Keratinocyte (primary cell): ENCODE measurements around the gene OGFOD3. TPM values are rescaled to one million over a fixed set of nuclear protein-coding genes. Genes with fewer than 3 reads are reported as not detected.

Experiments used
- DNase-seq: peaks from one replicate; pipeline ENCODE4 v3.0.0-alpha.2; 2011; ENCODE audit warnings: low read depth, missing footprints, low spot score
- FAIRE-seq: peaks from 2 replicates; lab custom pipeline; 2011; peaks lifted over from hg19 to GRCh38; lab: Jason Lieb, UNC
- H2AFZ ChIP-seq: 2 replicates; pipeline ENCODE4 v1.6.0; 2012; ENCODE audit warnings: low read length, control low read depth, inconsistent platforms; ENCODE audit not compliant: control insufficient read depth
- H3K27ac ChIP-seq: 2 replicates; pipeline ENCODE4 v1.5.1; 2011; ENCODE audit warnings: low read length; ENCODE audit not compliant: control insufficient read depth, insufficient read depth
- H3K27me3 ChIP-seq: 3 replicates; pipeline ENCODE4 v1.6.0; 2011; ENCODE audit warnings: low read length; ENCODE audit not compliant: control insufficient read depth, insufficient read depth; ENCODE audit errors: extremely low read depth
- H3K36me3 ChIP-seq, 2 experiments: 2 replicates in 1 of 2; 3 replicates in 1 of 2; pipeline ENCODE4 v1.5.1; 2011; ENCODE audit warnings: low read length in 2 of 2, mild to moderate bottlenecking in 1 of 2; ENCODE audit not compliant: control insufficient read depth in 2 of 2, insufficient read depth in 2 of 2; ENCODE audit errors: extremely low read depth in 1 of 2
- H3K4me1 ChIP-seq: 3 replicates; pipeline ENCODE4 v1.5.1; 2011; ENCODE audit warnings: low read length; ENCODE audit not compliant: control insufficient read depth, insufficient read depth; ENCODE audit errors: extremely low read depth
- H3K4me2 ChIP-seq: 3 replicates; pipeline ENCODE4 v1.6.0; 2011; ENCODE audit warnings: low read depth, low read length; ENCODE audit not compliant: control insufficient read depth, insufficient read depth; ENCODE audit errors: extremely low read depth
- H3K4me3 ChIP-seq, 3 experiments: fragments of 200-600 bp in 1 of 3; sonication (generic) in 1 of 3; 2 replicates in 2 of 3; 3 replicates in 1 of 3; pipeline ENCODE4 v1.5.1; 2011 to 2016; ENCODE audit warnings: low read length in 3 of 3, mild to moderate bottlenecking in 3 of 3, control low read depth in 2 of 3, inconsistent platforms in 1 of 3, low read depth in 1 of 3, mixed read lengths in 1 of 3, mixed run types in 1 of 3, moderate library complexity in 1 of 3; ENCODE audit not compliant: control insufficient read depth in 2 of 3, insufficient read depth in 2 of 3; ENCODE audit errors: extremely low read depth in 1 of 3
- H3K79me2 ChIP-seq: 2 replicates; pipeline ENCODE4 v1.6.0; 2012; ENCODE audit warnings: low read length; ENCODE audit not compliant: control insufficient read depth, insufficient read depth
- H3K9ac ChIP-seq: 3 replicates; pipeline ENCODE4 v1.6.0; 2011; ENCODE audit warnings: low read length; ENCODE audit not compliant: control insufficient read depth, insufficient read depth; ENCODE audit errors: extremely low read depth
- H3K9me1 ChIP-seq: 3 replicates; pipeline ENCODE4 v1.6.0; 2011; ENCODE audit warnings: low read length; ENCODE audit not compliant: control insufficient read depth, insufficient read depth; ENCODE audit errors: extremely low read depth
- H3K9me3 ChIP-seq: 2 replicates; pipeline ENCODE4 v1.5.1; 2012; ENCODE audit warnings: low read depth, low read length; ENCODE audit not compliant: control insufficient read depth
- H4K20me1 ChIP-seq: 3 replicates; pipeline ENCODE4 v1.6.0; 2011; ENCODE audit warnings: low read length; ENCODE audit not compliant: control insufficient read depth, insufficient read depth; ENCODE audit errors: extremely low read depth
- EZH2 ChIP-seq: IDR thresholded peaks from one replicate; pipeline ENCODE4 v1.6.1; 2012; ENCODE audit warnings: inconsistent platforms, mild to moderate bottlenecking, low read length, moderate library complexity
- dilution Hi-C: fragments of 300-500 bp; cut with MboI; formaldehyde crosslinking; loops from one replicate; pipeline ENCODE4 v1.7.0; 2020; ENCODE audit warnings: low sequenced_read_pairs; ENCODE audit not compliant: extremely low pct_ligation_motif_present
- polyA plus RNA-seq, 5 experiments: library from polyadenylated mRNA; depleted of rRNA in 3 of 5; stranded (reverse) in 3 of 5; stranded (forward) in 1 of 5; unstranded in 1 of 5; fragments of >200 nt; gene quantifications; 1 replicate in 1 of 5; 2 replicates in 3 of 5; 3 replicates in 1 of 5; pipeline versions ENCODE4 v1.2.1 to v1.2.3, GENCODE V29; 2011 to 2012; ENCODE audit warnings: missing spikeins in 2 of 5, low read depth in 1 of 5, low replicate concordance in 1 of 5
- TF ChIP-seq, protein P1 (sequence below), 3 experiments: IDR thresholded peaks in 1 of 3; conservative IDR thresholded peaks in 1 of 3; optimal IDR thresholded peaks in 1 of 3; 2 replicates in 2 of 3; 3 replicates in 1 of 3; pipeline versions ENCODE3 to v1.5.1; 2011; ENCODE audit warnings: low read length in 3 of 3, mild to moderate bottlenecking in 3 of 3, moderate library complexity in 2 of 3, control low read depth in 1 of 3, inconsistent platforms in 1 of 3; ENCODE audit not compliant: insufficient read depth in 2 of 3; ENCODE audit errors: extremely low read depth in 1 of 3

The OGFOD3 gene
- polyA plus RNA-seq, 1 donor (not counting 4 experiments of a cell fraction or from before 2014, with no cell fraction given) = 10.8 TPM

DNA sequence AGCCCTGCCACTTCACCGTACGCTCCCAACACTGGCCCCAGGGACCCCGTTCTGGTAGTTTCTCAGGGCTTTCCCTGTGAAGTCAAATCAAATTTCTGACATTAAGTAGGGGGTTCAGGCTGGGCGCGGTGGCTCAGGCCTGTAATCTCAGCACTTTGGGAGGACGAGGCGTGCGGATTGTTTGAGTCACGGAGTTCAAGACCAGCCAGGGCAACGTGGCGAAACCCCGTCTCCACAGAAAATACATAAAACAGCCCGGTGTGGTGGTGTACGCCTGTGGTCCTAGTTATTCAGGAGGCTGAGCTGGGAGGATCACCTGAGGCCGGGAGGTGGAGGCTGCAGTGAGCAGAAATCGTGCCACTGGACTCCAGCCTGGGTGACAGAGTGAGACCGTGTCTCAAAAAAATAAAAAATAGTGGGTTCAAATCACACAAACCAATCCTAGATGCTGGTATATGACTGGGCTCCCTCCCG lies 31.5 kb upstream of the OGFOD3 start:
- H3K27ac ChIP-seq = peak overlapping the region; percentile 26
- no peaks in the 10 kb centered on the region for H3K9me3 ChIP-seq
- FAIRE-seq (no peak), DNase-seq (no peak)
- H3K27me3 ChIP-seq = no peaks in the 10 kb centered on the region
- H4K20me1 ChIP-seq = no peaks in the 10 kb centered on the region
- dilution Hi-C loops = no loop called here
- H2AFZ ChIP-seq = peak overlapping the region; percentile 85
- no peaks in the 10 kb centered on the region for H3K9me1 ChIP-seq
- H3K79me2 ChIP-seq = peaks cover 12% of the 10 kb centered on the region
- H3K36me3 ChIP-seq = peaks cover 0 to 5% of the 10 kb centered on the region in 2 experiments
- no peak for TF ChIP-seq EZH2
- TF ChIP-seq, protein P1, sequence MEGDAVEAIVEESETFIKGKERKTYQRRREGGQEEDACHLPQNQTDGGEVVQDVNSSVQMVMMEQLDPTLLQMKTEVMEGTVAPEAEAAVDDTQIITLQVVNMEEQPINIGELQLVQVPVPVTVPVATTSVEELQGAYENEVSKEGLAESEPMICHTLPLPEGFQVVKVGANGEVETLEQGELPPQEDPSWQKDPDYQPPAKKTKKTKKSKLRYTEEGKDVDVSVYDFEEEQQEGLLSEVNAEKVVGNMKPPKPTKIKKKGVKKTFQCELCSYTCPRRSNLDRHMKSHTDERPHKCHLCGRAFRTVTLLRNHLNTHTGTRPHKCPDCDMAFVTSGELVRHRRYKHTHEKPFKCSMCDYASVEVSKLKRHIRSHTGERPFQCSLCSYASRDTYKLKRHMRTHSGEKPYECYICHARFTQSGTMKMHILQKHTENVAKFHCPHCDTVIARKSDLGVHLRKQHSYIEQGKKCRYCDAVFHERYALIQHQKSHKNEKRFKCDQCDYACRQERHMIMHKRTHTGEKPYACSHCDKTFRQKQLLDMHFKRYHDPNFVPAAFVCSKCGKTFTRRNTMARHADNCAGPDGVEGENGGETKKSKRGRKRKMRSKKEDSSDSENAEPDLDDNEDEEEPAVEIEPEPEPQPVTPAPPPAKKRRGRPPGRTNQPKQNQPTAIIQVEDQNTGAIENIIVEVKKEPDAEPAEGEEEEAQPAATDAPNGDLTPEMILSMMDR (optimal IDR thresholded peaks at IDR 0.05 in 1 of 3, IDR thresholded peaks at IDR 0.05 in 1 of 3, conservative IDR thresholded peaks at IDR 0.05 in 1 of 3; ENCODE audit: extremely low read depth in 1 of 3, insufficient read depth in 2 of 3, low read length in 3 of 3) = no peak
- H3K4me1 ChIP-seq = peaks cover 16% of the 10 kb centered on the region
- H3K4me2 ChIP-seq = peak overlapping the region; percentile 82
- peak overlapping the region; percentile 83 to 85 (median 84) for H3K4me3 ChIP-seq
- peak overlapping the region; percentile 81 for H3K9ac ChIP-seq

DNA sequence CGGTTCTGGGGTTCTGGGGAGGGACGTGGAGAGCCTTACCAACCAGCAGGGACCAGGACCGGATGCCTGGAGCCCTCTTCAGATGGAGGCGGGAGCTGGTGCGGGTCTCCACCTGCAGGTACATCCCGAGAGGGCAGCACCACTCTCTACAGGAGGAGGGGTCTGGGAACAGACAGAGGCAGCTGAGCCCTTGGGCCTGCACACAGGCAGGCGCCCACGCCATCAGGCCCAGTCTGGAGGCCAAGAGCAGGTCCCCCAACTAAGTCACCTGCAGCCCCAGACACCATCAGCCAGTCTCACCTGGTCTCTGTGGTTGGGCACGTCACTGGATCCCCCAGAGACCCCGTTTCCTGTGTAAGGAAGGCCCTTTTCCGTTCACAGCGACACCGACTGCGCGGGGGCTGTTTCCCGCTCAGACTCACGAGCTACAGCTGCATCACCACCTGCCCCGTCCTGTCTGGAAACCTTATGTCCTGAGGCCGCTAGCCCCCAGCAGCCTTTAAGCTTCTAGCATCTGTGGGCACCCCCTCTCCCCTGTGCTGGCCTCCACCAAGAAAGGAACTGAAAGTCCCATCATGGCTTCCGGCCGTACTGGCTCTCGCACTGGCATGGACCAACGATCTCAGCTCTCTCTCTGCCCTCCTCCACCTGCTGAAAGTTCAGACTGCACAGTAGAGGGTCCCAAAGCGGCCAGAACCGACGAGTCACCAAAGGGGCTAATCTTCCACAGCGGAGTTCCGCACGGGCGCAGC lies 30.9 kb upstream of the OGFOD3 start:
- Histone ChIP-seq H3K9me3 (no peaks in the 10 kb centered on the region), H3K9ac (no peak overlapping the region), H3K4me3 (peak overlapping the region in 2 of 3 experiments; percentile 83 to 85), H3K79me2 (peaks cover 12% of the 10 kb centered on the region), H2AFZ (no peak overlapping the region), H3K4me2 (peak overlapping the region; percentile 82), H4K20me1 (no peaks in the 10 kb centered on the region), H3K9me1 (no peaks in the 10 kb centered on the region), H3K27me3 (no peaks in the 10 kb centered on the region), H3K27ac (no peak overlapping the region), H3K4me1 (peaks cover 16% of the 10 kb centered on the region), H3K36me3 (peaks cover 2 to 5% of the 10 kb centered on the region in 2 experiments)
- TF ChIP-seq EZH2 = no peak
- TF ChIP-seq, protein P1 (optimal IDR thresholded peaks at IDR 0.05 in 1 of 3, IDR thresholded peaks at IDR 0.05 in 1 of 3, conservative IDR thresholded peaks at IDR 0.05 in 1 of 3; ENCODE audit: extremely low read depth in 1 of 3, insufficient read depth in 2 of 3, low read length in 3 of 3) = no peak
- DNase-seq (no peak), FAIRE-seq (no peak)
- dilution Hi-C loops = no loop called here
